ENCODE results near the gene RNF214.
"Not testable (repeated sequence)": the region's sequence is repeated elsewhere in the genome, so short reads cannot be mapped to it uniquely, and the experiment has no call there.

RNF214 gene

GRCh38 chr11:117318738-117319137, 86.3 kb downstream of the RNF214 start:
- DNase-seq, result no peak

- no peak for DNase-seq
Measured at GRCh38 chr11:117319214-117319840, 86.9 kb downstream of the RNF214 start.

GRCh38 chr11:117327255-117327566, 94.7 kb downstream of the RNF214 start:
- DNase-seq, result not testable (repeated sequence)

GRCh38 chr11:117327567-117328374, 95.3 kb downstream of the RNF214 start, which contains the start of gene CEP164:
Gene CEP164, plus strand, starts transcription at chr11:117327854. Its CDS starts 10,733 bp downstream, at chr11:117338587.
- peak; percentile 85 to 88 for DNase-seq

GRCh38 chr11:117328375-117329010, 96.0 kb downstream of the RNF214 start:
- no peak for DNase-seq

GRCh38 chr11:117332843-117333242, 100.4 kb downstream of the RNF214 start:
- DNase-seq, result no peak

- no peak for DNase-seq
Measured at GRCh38 chr11:117333917-117334316, 101.4 kb downstream of the RNF214 start.

- DNase-seq, result no peak
Measured at GRCh38 chr11:117334896-117335295, 102.4 kb downstream of the RNF214 start.

- DNase-seq, result no peak
Measured at GRCh38 chr11:117335399-117335798, 102.9 kb downstream of the RNF214 start.

All from stimulated activated CD4-positive, alpha-beta T cell treated with anti-CD3 and anti-CD28 coated beads, Interleukin-2, amount 100 ng/mL, for 48 hours (primary cell).